GM12891 (cell line): ENCODE measurements around the gene DHX35.

ENCODE experiments used
- POLR2A ChIP-seq: IDR thresholded peaks from 2 replicates; pipeline ENCODE4 v1.6.1; 2011; ENCODE audit warnings: low read depth, low read length, control low read depth
- POLR2AphosphoS5 ChIP-seq: IDR thresholded peaks from 2 replicates; pipeline ENCODE4 v1.6.1; 2011; ENCODE audit warnings: low read depth, low read length, control low read depth
- TAF1 ChIP-seq: IDR thresholded peaks from 2 replicates; pipeline ENCODE4 v1.6.1; 2011; ENCODE audit warnings: low read depth, low read length, control low read depth

DNA sequence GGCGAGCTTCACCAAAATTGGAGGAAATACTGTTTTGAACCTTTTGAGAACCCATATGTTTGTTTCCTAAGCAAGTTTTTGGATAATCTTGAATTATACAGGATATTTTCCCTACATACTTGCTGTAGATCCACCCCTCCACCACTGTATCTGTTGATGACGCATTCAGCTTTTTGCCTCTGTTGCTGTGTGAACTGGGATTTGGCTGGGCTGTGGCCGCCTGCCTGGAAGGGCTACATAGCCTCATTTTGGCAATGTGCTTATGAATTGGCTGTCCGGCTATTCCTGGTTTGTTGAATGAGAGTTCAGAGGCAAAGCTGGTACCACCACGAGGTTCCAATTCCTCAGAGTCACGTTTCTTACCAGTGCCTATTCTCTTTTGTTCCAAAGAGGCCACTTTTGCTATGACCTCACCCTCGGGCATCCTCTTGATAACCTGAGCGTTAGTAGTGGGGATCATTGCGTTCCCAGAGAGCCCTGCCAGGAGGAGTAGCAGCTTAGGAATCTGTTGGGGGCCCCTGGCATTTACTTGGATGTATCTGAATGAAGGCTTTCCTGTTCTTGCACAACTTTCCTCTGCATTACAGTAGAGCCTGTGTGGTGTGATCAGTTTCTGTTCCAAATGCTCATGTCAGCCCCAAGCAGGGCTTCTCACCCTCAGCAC is 29.6 kb upstream of the DHX35 start:
- TF ChIP-seq POLR2AphosphoS5: no peak
- no peak for TF ChIP-seq POLR2A
- TF ChIP-seq TAF1: no peak
